ENCODE data around the gene YPEL1. TPM values are rescaled to one million over a fixed set of nuclear protein-coding genes. Genes with fewer than 3 reads are reported as not detected.

YPEL1 gene
- total and polyA plus RNA-seq, 2 of the 8 experiments (the other 6 are each of a cell fraction or from before 2014, with no cell fraction given) = 6.0 to 6.7 TPM

GRCh38 chr22:21652547-21653545 lies 82.7 kb downstream of the YPEL1 start:
- 3% methylated on average over 35 of the region's 40 CpGs; no CpG with 5 or more reads in 1 of the 2 experiments for WGBS, 2 experiments (ENCODE audit: extremely low coverage in 1 of 2, insufficient coverage in 1 of 2, insufficient read length in 1 of 2, insufficient replicate concordance in 2 of 2, low coverage in 1 of 2, low lambda C conversion rate in 2 of 2, missing lambda C conversion rate in 1 of 2)
- H2BK120ac ChIP-seq (replicated peaks; ENCODE audit: low read depth, low read length) = peak overlapping the region; percentile 18
- peak overlapping the region; percentile 68 to 97 for H3K4me2 ChIP-seq (ENCODE audit: insufficient read depth in 1 of 2, low read depth in 2 of 2, low read length in 2 of 2)
- H2BK5ac ChIP-seq (ENCODE audit: low read depth, low read length) = peak overlapping the region; percentile 9; the same call in 1 of the 2 replicates
- DNase-seq (ENCODE audit: low read depth in 1 of 2, low spot score in 2 of 2) (peak in 1 of 2 experiments; percentile 67), FAIRE-seq (no peak)
- H3K4me3 ChIP-seq (ENCODE audit: extremely low read depth in 1 of 4, insufficient read depth in 2 of 4, low read depth in 3 of 4, low read length in 4 of 4) = peak overlapping the region; percentile 78 to 98 (median 81)
- peaks cover 9% of the 10 kb centered on the region; the same call in 1 of the 2 replicates for H3K23me2 ChIP-seq (ENCODE audit: low read depth, low read length)
- H4K91ac ChIP-seq (replicated peaks; ENCODE audit: insufficient read length, low read length) = peak overlapping the region; percentile 93
- 0 out of 2 replicates have a peak overlapping the region, but pooled peaks have one; percentile 75 for H2BK15ac ChIP-seq (ENCODE audit: low read length)
- peaks cover 10 to 18% (median 14%) of the 10 kb centered on the region in 4 experiments; a peak in 6 of 8 replicates for H3K36me3 ChIP-seq (ENCODE audit: control insufficient read depth in 2 of 4, insufficient read depth in 4 of 4, low read length in 3 of 4)
- H2AFZ ChIP-seq (ENCODE audit: low read length) = no peak overlapping the region
- 0 out of 2 replicates have a peak overlapping the region, but pooled peaks have one; percentile 5 for H2BK20ac ChIP-seq (ENCODE audit: low read length)
- no peak overlapping the region; the same call in 1 of the 2 replicates for H2AK5ac ChIP-seq (ENCODE audit: low read depth, low read length)
- ChIA-PET CTCF (ENCODE audit: partially characterized antibody) (interaction anchor here (0.8 to 22.2 kb wide), 7 partner anchors 8 to 273 kb away, joined by 3 to 499 read pairs (median 5); partner anchors contain the start of genes CCDC116, SDF2L1 and YDJC), POLR2A (ENCODE audit: partially characterized antibody) (interaction anchor here (0.6 to 5.9 kb wide), 8 partner anchors 11 to 300 kb away, joined by 3 to 42 read pairs (median 5); partner anchors contain the start of genes PPIL2, PPM1F and SDF2L1)
- peak overlapping the region; percentile 51 for H3K56ac ChIP-seq (replicated peaks; ENCODE audit: insufficient read length, low read depth, low read length)
- H3K27ac ChIP-seq (ENCODE audit: low read depth, low read length) = peak overlapping the region; percentile 31; the same call in 1 of the 2 replicates
- no peak overlapping the region for H4K8ac ChIP-seq (ENCODE audit: extremely low read depth, insufficient read depth, low read length)
- no peaks in the 10 kb centered on the region for H3K27me3 ChIP-seq (replicated peaks in 1 of 4; ENCODE audit: control insufficient read depth in 3 of 4, extremely low read depth in 1 of 4, insufficient read depth in 3 of 4, low read length in 3 of 4)
- peak overlapping the region; percentile 32 for H3K4ac ChIP-seq (replicated peaks; ENCODE audit: insufficient read length, low read depth, low read length)
- no peaks in the 10 kb centered on the region for H3K9me3 ChIP-seq (ENCODE audit: insufficient read depth in 2 of 2, low read depth in 1 of 2, low read length in 1 of 2)
- H3K79me1 ChIP-seq (ENCODE audit: low read depth, low read length) = peaks cover 7% of the 10 kb centered on the region; the same call in 1 of the 2 replicates
- H3K79me2 ChIP-seq (ENCODE audit: control insufficient read depth in 1 of 2, insufficient read depth in 2 of 2, low read length in 2 of 2) = peaks cover 0 to 4% of the 10 kb centered on the region in 2 experiments; a peak in 1 of 4 replicates
- H4K5ac ChIP-seq (ENCODE audit: insufficient read length, low read depth, low read length) = peak overlapping the region; percentile 10
- peaks cover 3 to 21% (median 9%) of the 10 kb centered on the region in 4 experiments for H3K4me1 ChIP-seq (replicated peaks in 1 of 4; ENCODE audit: control insufficient read depth in 3 of 4, insufficient read depth in 4 of 4, low read length in 3 of 4)
- H3K9ac ChIP-seq (replicated peaks in 1 of 4; ENCODE audit: extremely low read depth in 1 of 4, low read depth in 3 of 4, low read length in 3 of 4) = peak overlapping the region; percentile 66 to 82 (median 72); a peak in 6 of 7 replicates
- peaks cover 11% of the 10 kb centered on the region in 2 experiments for H4K20me1 ChIP-seq (replicated peaks in 1 of 2; ENCODE audit: control insufficient read depth in 1 of 2, insufficient read depth in 2 of 2, low read length in 2 of 2)
- H2BK12ac ChIP-seq (ENCODE audit: low read depth, low read length) = 0 out of 2 replicates have a peak overlapping the region, but pooled peaks have one; percentile 33
- peak overlapping the region; percentile 71 for H3K18ac ChIP-seq (ENCODE audit: extremely low read depth, low read length)
- no peak overlapping the region for H3K14ac ChIP-seq (ENCODE audit: insufficient read length)
- H3K23ac ChIP-seq (ENCODE audit: insufficient read length) = no peak overlapping the region
- no peak for TF ChIP-seq EP300 (IDR thresholded peaks at IDR 0.05; ENCODE audit: borderline replicate concordance in 1 of 2, low read depth in 2 of 2, low read length in 2 of 2)
- no peak for TF ChIP-seq SP2 (IDR thresholded peaks at IDR 0.05; ENCODE audit: low read length)
- no peak for TF ChIP-seq TBP (IDR thresholded peaks at IDR 0.05; ENCODE audit: low read depth, low read length)
- peak; percentile 25 for TF ChIP-seq KDM4A (IDR thresholded peaks at IDR 0.05; ENCODE audit: low read depth, low read length, severe bottlenecking)
- TF ChIP-seq RBBP5 (IDR thresholded peaks at IDR 0.05; ENCODE audit: borderline replicate concordance, low read depth, low read length) = no peak
- TF ChIP-seq SIRT6 (IDR thresholded peaks at IDR 0.05; ENCODE audit: low read length) = no peak
- no peak for TF ChIP-seq MAFK (IDR thresholded peaks at IDR 0.05; ENCODE audit: low read depth, low read length)
- TF ChIP-seq HDAC6 (IDR thresholded peaks at IDR 0.05; ENCODE audit: low read depth, low read length) = no peak
- TF ChIP-seq CTBP2 (IDR thresholded peaks at IDR 0.05; ENCODE audit: borderline replicate concordance, insufficient read depth, insufficient read length, low read length) = no peak

Data from H1 (cell line).